ENCODE results near the gene DNAJC13.
A peak's percentile ranks its signal among the peaks of the same experiment; 100 is the strongest.

DNAJC13 gene

DNA sequence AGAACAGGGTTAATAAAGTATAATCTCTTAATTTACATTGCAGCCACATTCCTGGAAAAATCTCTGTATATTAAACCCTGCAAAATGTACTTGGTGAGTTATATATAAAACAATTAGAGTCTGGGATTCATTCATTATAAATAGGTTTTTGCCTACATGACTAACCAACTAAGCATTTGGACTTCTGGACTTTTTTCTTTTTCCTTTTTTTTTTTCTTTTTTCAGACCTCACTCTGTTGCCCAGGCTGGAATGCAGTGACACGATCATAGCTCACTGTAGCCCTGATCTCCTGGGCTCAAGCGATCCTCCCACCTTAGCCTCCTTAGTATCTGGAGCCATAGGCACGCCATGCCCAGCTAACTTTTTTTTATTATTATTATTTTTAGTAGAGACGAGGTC lies 4.5 kb downstream of the DNAJC13 start:
- ATAC-seq, result peak; percentile 5; the same call in 2 of the 3 replicates
- TF ChIP-seq, protein P1, sequence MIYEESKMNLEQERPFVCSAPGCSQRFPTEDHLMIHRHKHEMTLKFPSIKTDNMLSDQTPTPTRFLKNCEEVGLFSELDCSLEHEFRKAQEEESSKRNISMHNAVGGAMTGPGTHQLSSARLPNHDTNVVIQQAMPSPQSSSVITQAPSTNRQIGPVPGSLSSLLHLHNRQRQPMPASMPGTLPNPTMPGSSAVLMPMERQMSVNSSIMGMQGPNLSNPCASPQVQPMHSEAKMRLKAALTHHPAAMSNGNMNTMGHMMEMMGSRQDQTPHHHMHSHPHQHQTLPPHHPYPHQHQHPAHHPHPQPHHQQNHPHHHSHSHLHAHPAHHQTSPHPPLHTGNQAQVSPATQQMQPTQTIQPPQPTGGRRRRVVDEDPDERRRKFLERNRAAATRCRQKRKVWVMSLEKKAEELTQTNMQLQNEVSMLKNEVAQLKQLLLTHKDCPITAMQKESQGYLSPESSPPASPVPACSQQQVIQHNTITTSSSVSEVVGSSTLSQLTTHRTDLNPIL (CRISPR knock-in tag; IDR thresholded peaks at IDR 0.05; ENCODE audit: low read depth), result 0 out of 2 replicates have a peak, but pooled peaks have one; percentile 20
- TF ChIP-seq ESRRG (CRISPR knock-in tag; IDR thresholded peaks at IDR 0.05) (no peak), ISL1 (CRISPR knock-in tag; IDR thresholded peaks at IDR 0.05) (peak; percentile 80), ZFP3 (CRISPR knock-in tag; IDR thresholded peaks at IDR 0.05) (no peak)
- TF ChIP-seq, protein P2, sequence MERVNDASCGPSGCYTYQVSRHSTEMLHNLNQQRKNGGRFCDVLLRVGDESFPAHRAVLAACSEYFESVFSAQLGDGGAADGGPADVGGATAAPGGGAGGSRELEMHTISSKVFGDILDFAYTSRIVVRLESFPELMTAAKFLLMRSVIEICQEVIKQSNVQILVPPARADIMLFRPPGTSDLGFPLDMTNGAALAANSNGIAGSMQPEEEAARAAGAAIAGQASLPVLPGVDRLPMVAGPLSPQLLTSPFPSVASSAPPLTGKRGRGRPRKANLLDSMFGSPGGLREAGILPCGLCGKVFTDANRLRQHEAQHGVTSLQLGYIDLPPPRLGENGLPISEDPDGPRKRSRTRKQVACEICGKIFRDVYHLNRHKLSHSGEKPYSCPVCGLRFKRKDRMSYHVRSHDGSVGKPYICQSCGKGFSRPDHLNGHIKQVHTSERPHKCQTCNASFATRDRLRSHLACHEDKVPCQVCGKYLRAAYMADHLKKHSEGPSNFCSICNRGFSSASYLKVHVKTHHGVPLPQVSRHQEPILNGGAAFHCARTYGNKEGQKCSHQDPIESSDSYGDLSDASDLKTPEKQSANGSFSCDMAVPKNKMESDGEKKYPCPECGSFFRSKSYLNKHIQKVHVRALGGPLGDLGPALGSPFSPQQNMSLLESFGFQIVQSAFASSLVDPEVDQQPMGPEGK (CRISPR knock-in tag; IDR thresholded peaks at IDR 0.05; ENCODE audit: borderline replicate concordance), result no peak

DNA sequence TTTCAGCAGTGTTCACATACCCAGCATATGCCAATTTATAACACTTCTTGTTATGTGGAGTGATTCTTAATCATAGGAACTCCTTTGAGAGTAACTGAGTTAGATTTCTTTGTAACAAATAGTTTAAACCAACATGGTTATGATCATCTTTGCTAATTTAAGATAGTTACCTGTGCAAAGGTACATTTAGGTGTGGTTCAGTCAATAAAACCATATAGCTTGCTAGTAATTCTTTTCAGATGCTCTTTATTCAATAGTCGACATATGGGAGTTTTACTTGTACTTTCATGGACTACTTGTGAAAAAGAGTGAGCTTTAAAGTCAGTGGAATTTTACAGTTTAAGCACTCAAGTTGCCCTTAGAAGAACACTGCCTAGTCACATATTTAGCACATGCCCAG lies 5.2 kb downstream of the DNAJC13 start:
- no peak for TF ChIP-seq GLIS3 (CRISPR knock-in tag; IDR thresholded peaks at IDR 0.05)
- TF ChIP-seq ISL1 (CRISPR knock-in tag; IDR thresholded peaks at IDR 0.05), result no peak
- TF ChIP-seq ZC3H10 (CRISPR knock-in tag; IDR thresholded peaks at IDR 0.05), result no peak
- TF ChIP-seq, protein P1 (CRISPR knock-in tag; IDR thresholded peaks at IDR 0.05; ENCODE audit: low read depth), result no peak
- no peak for TF ChIP-seq ZNF8 (CRISPR knock-in tag; IDR thresholded peaks at IDR 0.05)
- TF ChIP-seq ZFP30 (CRISPR knock-in tag; IDR thresholded peaks at IDR 0.05), result no peak
- no peak for TF ChIP-seq CSDC2 (CRISPR knock-in tag; IDR thresholded peaks at IDR 0.05)
- TF ChIP-seq, protein P3, sequence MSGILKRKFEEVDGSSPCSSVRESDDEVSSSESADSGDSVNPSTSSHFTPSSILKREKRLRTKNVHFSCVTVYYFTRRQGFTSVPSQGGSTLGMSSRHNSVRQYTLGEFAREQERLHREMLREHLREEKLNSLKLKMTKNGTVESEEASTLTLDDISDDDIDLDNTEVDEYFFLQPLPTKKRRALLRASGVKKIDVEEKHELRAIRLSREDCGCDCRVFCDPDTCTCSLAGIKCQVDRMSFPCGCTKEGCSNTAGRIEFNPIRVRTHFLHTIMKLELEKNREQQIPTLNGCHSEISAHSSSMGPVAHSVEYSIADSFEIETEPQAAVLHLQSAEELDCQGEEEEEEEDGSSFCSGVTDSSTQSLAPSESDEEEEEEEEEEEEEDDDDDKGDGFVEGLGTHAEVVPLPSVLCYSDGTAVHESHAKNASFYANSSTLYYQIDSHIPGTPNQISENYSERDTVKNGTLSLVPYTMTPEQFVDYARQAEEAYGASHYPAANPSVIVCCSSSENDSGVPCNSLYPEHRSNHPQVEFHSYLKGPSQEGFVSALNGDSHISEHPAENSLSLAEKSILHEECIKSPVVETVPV (CRISPR knock-in tag; IDR thresholded peaks at IDR 0.05), result no peak
- no peak for TF ChIP-seq ESRRG (CRISPR knock-in tag; IDR thresholded peaks at IDR 0.05)
- TF ChIP-seq OSR1 (CRISPR knock-in tag; IDR thresholded peaks at IDR 0.05), result no peak
- TF ChIP-seq, protein P2 (CRISPR knock-in tag; IDR thresholded peaks at IDR 0.05; ENCODE audit: borderline replicate concordance), result no peak
- TF ChIP-seq SNAI2 (CRISPR knock-in tag; IDR thresholded peaks at IDR 0.05), result no peak
- TF ChIP-seq PPARA (CRISPR knock-in tag; IDR thresholded peaks at IDR 0.05; ENCODE audit: borderline replicate concordance), result no peak
- TF ChIP-seq ZFP3 (CRISPR knock-in tag; IDR thresholded peaks at IDR 0.05), result no peak
- TF ChIP-seq TCF4 (CRISPR knock-in tag; IDR thresholded peaks at IDR 0.05; ENCODE audit: borderline replicate concordance), result no peak
- ATAC-seq, result no peak

DNA sequence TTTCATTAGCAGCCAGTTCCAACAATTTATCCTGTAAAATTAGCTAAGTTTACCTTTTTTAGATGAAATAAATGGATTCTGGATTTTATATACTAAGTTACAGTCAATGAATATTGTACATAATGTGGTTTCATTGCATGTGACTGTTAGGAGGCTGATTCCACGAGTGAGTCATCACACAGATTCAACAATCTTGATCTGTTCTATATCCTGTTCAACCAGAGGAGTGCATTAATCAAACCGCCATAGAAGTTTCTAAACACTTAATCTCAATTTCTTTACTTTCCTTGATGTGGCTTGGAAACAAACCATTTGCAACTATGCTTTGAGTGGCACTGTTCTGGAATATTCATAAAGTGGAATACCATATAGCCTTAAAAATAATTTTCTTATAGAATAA lies 15.3 kb downstream of the DNAJC13 start:
- ATAC-seq, result peak; percentile 97
- TF ChIP-seq BACH2 (CRISPR knock-in tag; IDR thresholded peaks at IDR 0.05; ENCODE audit: borderline replicate concordance), result no peak
- peak; percentile 83 for TF ChIP-seq ISL1 (CRISPR knock-in tag; IDR thresholded peaks at IDR 0.05)
- peak; percentile 93 for TF ChIP-seq ZC3H10 (CRISPR knock-in tag; IDR thresholded peaks at IDR 0.05)
- peak; percentile 69; the same call in 1 of the 2 replicates for TF ChIP-seq TOX (CRISPR knock-in tag; IDR thresholded peaks at IDR 0.05; ENCODE audit: borderline replicate concordance)

DNA sequence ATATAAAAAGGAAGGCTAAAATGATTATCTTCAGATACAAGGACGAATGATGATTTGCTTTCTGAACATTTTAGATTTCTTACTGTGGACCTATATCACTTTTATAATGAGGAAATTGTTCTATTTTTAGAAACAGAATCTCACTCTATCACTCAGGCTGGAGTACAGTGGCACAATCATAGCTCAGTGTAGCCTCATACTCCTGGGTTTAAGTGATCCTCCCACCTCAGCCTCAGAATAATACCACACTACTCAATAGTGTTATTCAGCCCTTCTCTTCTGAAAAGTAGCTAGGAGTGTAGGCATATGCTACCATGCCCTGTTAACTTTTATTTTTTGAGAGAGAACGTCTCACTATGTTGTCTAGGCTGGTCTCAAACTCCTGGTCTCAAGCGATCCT lies 15.8 kb downstream of the DNAJC13 start:
- TF ChIP-seq ZNF8 (CRISPR knock-in tag; IDR thresholded peaks at IDR 0.05) (no peak), TOX (CRISPR knock-in tag; IDR thresholded peaks at IDR 0.05; ENCODE audit: borderline replicate concordance) (no peak), RARB (CRISPR knock-in tag; IDR thresholded peaks at IDR 0.05) (no peak), CSDC2 (CRISPR knock-in tag; IDR thresholded peaks at IDR 0.05) (no peak), ISL1 (CRISPR knock-in tag; IDR thresholded peaks at IDR 0.05) (no peak), ZNF565 (CRISPR knock-in tag; conservative IDR thresholded peaks at IDR 0.05; ENCODE audit: low read depth) (no peak), BACH2 (CRISPR knock-in tag; IDR thresholded peaks at IDR 0.05; ENCODE audit: borderline replicate concordance) (no peak), ZFP3 (CRISPR knock-in tag; IDR thresholded peaks at IDR 0.05) (no peak)
- TF ChIP-seq, protein P2 (CRISPR knock-in tag; IDR thresholded peaks at IDR 0.05; ENCODE audit: borderline replicate concordance), result no peak
- TF ChIP-seq, protein P3 (CRISPR knock-in tag; IDR thresholded peaks at IDR 0.05), result no peak
- TF ChIP-seq, protein P4, sequence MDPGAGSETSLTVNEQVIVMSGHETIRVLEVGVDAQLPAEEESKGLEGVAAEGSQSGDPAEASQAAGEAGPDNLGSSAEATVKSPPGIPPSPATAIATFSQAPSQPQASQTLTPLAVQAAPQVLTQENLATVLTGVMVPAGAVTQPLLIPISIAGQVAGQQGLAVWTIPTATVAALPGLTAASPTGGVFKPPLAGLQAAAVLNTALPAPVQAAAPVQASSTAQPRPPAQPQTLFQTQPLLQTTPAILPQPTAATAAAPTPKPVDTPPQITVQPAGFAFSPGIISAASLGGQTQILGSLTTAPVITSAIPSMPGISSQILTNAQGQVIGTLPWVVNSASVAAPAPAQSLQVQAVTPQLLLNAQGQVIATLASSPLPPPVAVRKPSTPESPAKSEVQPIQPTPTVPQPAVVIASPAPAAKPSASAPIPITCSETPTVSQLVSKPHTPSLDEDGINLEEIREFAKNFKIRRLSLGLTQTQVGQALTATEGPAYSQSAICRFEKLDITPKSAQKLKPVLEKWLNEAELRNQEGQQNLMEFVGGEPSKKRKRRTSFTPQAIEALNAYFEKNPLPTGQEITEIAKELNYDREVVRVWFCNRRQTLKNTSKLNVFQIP (CRISPR knock-in tag; IDR thresholded peaks at IDR 0.05; ENCODE audit: borderline replicate concordance, low read depth), result no peak

More for the DNA sequence above, 15.8 kb downstream of the DNAJC13 start:
- peak; percentile 46 for ATAC-seq
